ENCODE data around the gene MKNK2.
"Not testable (repeated sequence)": the region's sequence is repeated elsewhere in the genome, so short reads cannot be mapped to it uniquely, and the experiment has no call there.

MKNK2 gene

DNA sequence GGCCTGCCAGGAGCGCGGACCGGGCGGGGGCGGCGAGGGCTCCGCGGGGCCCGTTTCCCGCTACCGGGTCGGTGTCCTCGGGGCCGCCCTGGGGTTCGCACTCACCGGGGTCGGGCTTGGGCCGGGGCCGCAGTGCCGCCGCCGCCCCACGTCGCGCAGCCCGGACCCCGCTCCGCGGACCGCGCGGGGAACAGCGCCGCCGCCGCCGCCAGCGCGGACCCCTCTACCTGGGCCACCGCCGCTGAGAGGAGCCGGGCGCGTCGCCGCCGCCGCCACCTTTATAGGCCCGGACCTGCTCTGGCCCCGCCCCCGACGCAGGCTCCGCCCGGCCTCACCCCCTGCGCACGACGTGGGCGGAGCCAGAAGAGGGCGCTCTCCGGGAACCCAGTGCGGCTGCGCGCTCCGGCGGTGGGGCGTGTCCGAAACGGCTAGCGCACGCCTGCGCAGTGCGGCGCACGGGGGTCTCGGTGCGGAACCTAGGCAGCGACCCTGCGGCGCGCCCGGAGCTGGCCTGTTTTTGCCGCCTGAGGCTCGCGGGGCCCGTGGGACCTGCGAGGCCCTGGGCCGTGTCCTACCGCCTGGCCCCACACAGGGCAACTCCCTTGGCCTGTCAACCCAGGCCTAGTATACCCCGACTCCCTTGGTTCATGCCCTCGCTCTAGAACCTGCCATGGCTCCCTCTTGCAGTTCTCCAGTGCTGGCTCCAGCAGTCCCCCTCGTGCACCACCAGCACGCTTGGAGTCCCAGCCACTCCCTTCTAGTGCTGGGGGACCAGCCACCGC, at the start of gene MKNK2:
MKNK2 (minus strand) TSS at position 254 of the 782 bp plus-strand sequence. CDS start 393 bp downstream, outside the sequence.
- DNase-seq = peak; percentile 48

DNA sequence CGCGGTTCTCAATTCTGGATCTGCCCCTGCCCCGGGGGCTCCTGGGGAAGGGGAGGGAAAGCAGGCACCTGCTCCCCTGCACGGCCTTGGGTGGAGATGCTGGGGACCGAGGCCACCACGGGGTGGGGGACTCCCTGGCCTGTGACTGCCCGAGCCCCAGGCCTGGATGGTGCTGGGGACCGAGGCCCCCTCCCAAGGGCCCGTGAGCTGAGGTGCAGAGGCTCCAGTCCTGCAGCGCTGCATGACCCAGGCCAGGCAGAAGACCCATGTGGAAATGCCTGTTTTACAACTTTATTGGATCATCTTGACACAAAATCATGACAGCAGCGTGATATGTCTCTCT, 49.6 kb upstream of the MKNK2 start:
- no peak for DNase-seq

DNA sequence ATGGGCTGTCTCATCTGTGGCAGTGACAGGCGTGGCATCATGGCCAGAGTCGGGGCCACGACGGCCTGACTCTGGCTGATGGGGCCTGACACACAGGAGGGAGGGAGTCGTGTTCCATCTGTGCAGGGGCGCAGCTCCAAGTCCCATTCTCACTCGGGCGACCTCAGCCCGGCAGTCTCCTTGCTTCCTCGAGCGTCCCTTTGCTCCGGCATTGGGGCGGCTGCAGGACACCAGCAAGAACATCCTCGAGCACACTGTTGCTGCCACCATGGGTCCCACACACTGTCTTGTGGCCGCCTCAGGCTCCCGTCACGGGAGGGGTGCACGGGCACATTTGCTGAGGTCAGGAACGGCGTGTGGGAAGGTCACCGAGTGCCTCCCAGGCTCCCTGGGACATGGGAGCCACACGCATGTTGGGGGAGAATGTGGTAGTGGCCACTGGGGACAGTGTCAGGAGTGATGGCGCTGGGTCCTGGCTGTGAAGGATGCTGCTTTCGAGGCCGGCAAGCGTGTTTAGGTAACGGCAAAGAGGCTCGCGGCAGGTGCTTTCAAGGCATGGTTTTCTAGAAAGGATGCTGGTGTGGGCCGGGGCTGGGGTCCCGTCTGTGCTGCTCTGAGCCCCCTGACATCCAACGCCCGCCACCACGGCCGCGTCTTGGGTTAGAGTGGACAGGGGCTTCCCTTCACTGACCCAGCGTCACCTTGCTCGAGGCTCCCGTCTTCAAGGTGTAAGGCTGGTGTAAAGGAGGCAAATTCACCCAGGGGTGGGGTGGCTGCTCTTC, 49.1 kb upstream of the MKNK2 start:
- no peak for DNase-seq

DNA sequence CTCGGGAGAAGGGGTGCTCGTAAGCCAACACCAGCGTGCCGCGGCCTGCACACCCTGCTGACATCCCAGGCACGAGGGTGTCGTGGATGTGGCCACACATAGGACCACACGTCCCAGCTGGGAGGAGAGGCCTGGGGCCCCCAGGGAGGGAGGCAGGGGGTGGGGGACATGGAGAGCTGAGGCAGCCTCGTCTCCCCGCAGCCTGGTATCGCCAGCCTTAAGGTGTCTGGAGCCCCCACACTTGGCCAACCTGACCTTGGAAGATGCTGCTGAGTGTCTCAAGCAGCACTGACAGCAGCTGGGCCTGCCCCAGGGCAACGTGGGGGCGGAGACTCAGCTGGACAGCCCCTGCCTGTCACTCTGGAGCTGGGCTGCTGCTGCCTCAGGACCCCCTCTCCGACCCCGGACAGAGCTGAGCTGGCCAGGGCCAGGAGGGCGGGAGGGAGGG, 48.0 kb upstream of the MKNK2 start:
- DNase-seq = no peak

DNA sequence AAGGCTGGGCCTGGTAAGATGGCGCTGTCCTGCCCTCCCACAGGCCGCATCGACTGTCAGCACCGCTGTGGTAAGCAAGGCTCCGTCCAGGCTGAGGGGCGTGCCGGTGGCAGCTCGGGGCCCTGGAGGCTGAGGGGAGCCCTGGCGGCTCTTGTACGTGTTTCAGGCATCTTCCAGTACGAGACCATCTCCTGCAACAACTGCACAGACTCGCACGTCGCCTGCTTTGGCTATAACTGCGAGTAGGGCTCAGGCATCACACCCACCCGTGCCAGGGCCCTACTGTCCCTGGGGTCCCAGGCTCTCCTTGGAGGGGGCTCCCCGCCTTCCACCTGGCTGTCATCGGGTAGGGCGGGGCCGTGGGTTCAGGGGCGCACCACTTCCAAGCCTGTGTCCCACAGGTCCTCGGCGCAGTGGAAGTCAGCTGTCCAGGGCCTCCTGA, 46.9 kb upstream of the MKNK2 start:
- no peak for DNase-seq

DNA sequence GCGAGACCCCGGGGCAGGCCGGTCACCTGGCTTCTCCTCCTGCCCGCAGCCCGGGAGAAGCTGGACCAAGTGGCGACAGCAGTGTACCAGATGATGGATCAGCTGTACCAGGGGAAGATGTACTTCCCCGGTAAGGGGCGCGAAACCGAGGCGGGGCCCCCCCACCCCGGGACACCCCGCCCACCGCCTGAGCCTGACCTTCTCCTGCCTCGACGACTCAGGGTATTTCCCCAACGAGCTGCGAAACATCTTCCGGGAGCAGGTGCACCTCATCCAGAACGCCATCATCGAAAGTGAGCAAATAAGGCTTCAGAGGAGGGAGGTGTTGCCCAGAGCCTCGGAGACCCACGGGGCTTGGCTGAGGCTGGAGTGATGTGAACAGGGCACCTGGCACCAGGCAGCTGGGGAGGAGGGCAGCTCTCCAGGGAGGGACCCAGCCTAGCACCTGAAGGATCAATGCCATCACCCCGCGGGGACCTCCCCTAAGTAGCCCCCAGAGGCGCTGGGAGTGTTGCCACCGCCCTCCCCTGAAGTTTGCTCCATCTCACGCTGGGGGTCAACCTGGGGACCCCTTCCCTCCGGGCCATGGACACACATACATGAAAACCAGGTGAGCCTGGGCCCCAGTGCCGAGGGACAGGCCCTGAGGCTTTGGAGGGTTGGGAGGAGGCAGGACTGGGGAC, 46.3 kb upstream of the MKNK2 start:
- no peak for DNase-seq

DNA sequence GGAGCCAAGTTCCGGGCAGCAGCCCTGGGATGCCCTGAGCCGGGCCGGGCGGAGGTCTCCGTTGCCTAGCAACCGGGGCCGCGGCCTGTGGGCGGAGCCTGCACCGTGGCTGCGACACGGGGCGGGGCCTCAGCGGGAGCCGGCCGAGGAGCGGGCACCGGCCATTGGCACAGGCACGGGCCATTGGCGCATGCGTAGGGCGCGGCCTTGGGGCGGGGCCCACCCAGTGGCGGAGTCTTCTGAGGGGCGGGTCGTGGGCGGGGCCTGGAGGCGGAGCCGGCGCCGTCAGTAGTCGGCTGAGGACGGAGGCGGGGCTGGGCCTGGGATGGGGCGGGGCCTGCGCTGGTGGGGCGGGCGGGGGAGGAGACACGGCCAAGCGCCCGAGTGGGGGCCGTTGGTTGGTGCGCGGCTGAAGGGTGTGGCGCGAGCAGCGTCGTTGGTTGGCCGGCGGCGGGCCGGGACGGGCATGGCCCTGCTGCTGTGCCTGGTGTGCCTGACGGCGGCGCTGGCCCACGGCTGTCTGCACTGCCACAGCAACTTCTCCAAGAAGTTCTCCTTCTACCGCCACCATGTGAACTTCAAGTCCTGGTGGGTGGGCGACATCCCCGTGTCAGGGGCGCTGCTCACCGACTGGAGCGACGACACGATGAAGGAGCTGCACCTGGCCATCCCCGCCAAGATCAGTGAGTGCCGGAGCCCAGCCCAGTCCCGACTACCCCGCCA, 45.6 kb upstream of the MKNK2 start, which contains the start of gene IZUMO4:
IZUMO4 (plus strand) TSS at position 436 of the 723 bp plus-strand sequence; CDS start at position 467, 31 bp downstream.
- DNase-seq = peak; percentile 95

DNA sequence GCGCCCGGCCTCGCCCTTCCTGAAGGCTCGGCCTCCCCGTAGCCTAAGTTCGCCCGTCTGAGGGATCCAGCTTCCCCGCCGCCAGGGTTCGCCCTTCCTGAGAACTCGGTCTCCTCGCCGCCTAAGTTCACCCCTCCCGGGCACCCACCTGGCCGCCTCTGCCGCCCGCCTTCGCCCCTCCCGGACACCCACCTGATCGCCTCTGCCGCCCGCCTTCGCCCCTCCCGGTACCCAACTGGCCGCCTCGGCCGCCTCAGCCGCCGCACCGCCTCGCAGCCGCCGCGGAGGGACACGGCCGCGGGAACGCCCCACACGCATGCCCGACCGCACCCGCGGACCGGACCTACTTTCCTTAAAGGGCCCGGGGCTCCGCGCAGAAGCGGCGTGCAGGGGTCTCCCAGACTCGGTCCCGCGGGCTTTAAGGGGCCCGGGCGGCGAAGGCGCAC, 45.0 kb upstream of the MKNK2 start, which contains the start of gene MOB3A:
MOB3A (minus strand) TSS at position 293 of the 446 bp plus-strand sequence. CDS start 17,766 bp downstream, outside the sequence.
- DNase-seq = peak; percentile 77

DNA sequence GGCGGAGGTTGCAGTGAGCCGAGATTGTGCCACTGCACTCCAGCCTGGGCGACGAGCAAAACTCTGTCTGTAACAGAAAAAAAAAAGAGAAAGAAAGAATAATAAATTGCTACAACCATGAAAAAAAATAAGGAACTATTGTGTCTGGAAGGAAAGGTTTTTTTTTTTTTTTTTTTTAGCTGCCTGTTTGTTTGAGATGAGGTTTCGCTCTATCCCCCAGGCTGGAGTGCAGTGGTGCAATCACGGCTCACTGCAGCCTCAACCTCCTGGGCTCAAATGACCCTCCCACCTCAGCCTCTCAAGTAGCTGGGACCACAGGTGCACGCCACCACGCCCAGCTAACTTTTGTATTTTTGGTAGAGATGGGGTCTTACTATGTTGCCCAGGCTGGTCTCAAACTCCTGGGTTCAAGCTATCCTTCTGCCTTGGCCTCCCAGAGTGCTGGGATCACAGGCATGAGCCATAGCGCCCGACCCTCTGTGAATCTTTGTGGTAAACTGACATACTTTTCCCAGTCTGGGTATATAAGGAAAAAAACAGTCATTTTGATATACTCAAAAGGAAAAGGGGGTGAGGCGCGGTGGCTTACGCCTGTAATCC, 41.0 kb upstream of the MKNK2 start:
- DNase-seq = not testable (repeated sequence)

DNA sequence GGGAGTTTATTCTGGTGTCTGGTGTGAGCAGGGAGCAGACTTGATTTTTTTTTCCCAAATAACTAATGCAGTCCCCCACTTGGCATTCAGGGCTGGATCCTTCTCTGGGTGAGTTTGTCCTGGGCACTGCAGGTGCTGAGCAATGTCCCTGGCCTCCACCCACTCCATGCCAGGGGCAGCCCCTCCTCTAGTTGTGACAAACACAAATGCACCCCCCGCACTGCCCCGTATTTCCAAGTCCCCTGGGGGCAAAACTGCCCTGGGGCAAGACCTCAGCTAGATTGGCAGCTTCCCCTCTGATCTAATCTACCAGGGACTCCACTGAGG, 38.6 kb upstream of the MKNK2 start:
- DNase-seq = no peak

DNA sequence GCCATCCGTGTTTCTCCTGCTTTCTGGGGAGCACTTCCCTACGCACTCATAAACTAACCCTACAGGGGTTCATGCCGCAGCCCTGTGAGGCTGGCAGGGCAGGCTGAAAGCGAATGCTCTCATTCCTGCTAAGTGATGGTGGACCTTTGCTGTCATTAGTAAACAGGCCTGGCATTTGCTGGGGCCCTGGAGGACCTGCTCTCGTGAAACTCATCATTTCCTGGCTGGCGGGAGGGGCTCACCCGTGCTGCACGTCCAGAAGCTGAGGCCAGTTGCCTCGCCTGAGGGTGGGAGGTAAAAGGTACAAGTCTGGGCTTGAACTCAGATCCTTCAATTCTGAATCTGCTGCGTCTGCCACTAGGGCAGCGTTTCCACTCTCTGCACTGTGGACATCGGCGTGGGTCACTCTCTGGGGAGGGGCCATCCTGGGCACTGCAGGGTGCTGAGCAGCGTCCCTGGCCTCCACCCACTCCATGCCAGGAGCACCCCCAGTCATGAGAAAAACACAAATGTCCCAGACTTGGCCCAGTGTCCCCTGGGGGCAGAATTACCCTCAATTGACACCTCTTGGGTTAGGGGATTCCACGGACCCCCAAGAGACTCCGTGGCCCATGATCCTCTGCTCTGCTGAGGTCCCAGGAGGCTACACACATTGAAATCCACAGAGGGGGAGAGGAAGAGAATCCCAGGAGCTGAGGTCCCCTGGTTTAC, 38.1 kb upstream of the MKNK2 start:
- DNase-seq = no peak

DNA sequence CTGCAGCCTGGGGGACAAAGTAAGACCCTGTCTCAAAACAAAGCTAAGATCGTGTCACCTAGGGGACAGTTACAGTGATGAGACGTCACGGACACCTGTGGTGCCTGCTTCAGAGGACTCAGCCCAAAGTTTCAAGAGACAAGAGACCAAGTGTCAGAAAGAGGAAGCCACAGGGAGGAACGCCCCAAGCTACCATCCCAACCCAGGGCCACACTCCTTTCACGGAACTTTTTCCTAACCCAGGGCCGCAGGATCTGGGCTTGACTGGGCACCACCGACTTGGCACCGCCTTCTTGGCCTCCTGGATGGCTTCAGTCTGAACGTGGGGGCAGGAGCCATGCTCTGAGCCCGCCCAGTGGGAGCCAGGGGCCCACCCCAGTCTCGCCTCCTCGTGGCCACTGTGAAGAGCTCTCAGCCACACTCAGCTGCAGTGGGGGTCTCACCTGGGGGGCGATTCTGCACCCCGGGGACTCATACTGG, 36.6 kb upstream of the MKNK2 start:
- peak; percentile 61 for DNase-seq

DNA sequence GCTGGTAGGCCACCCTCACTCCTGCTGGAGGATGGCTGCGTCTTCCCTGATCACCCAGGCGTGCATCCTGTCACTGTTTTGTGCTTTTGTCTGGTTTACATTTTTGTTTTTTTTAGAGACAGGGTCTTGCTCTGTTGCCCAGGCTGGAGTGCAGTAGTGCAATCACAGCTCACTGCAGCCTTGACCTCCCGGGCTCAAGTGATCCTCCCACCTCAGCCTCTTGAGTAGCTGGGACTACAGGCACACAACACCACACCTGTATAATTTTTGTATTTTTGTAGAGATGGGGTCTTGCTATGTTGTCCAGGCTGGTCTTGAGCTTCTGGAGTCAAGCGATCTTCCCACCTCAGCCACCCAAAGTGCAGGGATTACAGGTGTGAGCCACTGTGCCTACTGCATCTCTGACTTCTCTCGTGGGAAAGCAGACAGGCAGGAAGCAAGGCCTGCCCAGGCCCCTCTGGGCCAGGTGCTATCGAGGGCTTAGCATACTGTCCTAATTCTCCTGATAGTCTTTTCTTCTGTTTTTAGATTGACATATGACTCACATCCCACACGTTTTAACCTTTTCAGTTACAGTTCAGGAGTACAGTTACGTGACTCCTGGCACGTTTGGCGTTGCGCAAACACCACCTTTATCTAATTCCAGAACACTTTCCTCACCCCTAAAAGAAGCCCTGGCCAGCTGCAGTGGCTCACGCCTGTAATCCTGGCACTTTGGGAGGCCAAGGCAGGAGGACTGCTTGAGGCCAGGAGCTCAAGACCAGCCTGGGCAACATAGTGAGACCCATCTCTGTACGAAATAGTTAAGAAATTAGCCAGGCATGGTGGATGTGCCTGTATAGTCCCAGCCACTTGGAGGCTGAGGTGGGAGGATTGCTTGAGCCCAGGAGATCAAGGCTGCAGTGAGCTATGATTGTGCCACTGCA, 35.9 kb upstream of the MKNK2 start:
- not testable (repeated sequence) for DNase-seq

DNA sequence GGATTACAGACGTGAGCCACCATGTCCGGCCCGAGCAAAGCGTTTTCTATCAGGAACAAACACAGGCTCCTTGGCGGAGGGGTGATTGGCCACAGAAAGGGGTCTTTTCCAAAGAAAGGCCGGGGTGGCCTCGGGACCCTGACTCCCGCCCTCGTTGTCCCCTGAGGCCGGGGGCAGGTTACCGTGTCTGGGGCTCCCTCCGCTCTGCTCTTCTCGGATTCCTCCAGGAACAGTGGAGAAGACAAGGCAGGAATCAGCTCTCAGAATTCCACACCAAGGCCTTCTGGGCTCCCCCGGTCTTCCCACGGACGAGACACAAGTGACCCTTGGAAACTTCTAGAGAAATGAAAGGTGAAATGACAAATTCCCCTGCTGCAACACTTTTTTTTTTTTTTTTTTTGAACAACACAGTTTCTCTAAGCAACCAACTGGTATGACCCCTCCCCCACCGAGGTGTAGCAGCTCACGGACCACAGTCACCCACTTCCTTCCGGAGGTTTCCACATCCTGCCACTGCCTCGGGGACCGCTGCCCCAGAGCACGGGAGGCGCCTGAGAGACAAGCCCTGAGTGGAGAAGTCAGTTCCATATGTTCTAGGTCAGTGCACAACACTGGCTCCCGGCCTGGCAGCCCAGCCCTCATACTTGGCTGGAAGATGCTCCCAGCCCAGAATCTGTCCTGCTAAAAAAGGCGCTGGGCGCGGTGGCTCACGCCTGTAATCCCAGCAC, 34.1 kb upstream of the MKNK2 start:
- DNase-seq = peak; percentile 98

DNA sequence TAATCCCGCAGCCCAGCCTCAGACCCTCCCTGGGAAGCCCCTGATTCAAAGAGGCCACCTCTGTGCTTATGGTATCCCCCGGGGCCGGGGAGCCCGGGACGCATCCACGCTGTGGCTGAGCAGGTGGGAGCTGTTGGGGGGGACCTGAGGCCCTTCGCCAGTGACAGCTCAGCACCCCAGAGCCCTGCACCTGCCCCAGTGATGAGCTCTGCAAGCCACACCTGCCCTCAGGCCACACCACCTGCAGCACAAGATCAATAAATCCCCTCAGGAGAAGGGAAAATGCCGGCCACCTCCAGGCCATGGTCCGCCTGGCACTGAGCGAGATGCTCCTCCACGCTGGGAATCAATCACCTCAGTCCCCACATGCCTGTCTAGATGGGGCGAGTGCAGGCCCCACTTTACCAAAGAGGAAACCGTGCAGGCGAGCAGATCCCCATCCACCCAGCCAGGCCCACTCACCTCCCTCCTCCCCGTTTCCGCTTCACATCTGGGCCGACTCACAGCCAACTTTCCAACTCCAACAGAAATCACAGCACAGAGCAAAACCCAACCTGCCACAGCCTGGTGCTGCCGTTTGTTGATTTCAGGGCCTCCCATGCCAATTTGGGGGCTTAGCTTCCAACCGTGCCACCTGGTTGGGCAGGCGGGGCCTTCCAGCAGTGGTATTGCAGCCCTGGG, 32.3 kb upstream of the MKNK2 start:
- DNase-seq = peak; percentile 26

DNA sequence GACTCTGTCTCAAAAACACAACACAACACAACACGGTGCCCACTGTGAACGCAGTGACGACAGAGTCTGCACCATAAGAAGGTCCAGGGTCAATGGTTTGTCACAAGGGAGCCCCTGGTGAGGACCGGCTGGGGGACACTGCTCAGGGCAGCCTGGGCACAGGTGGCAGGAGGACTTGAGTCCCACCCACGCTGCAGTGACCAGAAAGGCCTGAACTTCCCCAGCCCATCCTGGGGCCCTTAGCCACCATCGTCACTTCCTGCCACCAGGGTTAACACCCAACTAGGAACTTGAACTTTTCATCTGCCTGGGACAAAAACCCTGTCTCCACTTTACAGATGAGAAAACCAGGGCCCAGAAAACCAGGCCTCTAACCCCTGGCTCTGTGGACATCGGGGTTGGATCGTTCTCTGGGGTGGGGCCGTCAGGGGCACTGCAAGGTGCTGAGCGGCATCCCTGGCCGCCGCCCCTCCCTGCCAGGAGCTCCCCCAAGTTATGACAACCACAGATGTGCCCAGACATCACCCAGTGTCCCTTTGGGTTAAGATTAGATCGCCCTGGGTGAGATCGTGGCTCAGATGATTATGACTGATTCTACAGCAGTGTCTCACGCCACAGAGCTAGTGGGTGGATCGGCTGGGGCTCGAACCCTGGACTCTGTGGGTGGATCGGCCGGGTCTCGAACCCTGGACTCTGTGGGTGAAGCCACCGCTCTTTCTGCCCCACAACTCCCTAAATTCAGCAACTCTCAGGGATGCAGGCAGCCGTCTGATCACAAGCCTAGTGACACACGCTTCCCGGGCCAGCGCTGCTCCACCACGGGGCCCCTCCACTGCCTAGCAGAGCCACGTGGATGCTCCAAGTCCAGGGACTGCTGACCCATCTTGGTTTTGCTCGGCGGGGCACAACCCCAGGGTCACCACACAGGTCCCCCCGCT, 31.1 kb upstream of the MKNK2 start:
- no peak for DNase-seq

DNA sequence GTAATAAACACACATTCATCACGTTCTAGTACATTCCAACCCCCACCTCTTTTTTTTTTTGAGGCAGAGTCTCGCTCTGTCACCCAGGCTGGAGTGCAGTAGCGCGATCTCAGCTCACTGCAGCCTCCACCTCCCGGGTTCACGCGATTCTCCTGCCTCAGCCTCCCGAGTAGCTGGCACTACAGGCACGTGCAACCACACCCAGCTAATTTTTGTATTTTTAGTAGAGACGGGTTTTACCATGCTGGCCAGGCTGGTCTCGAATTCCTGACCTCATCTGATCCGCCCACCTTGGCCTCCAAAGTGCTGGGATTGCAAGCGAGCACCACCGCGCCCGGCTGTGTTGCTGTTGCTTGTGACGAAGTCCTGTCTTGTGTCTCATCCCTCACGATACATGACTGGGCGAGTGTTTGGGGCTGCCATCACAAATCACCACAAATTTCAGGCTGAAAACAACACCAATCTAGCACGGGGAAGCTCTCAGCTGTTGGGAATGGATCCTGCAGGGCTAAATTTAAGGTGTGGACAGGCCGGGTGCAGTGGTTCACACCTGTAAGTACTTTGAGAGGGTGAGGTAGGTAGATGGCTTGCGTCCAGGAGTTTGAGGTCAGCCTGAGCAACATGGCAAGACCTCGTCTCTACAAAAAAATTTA, 29.4 kb upstream of the MKNK2 start:
- DNase-seq = no peak

Data from GF-D8 (cell line).